ENCODE measurements around the gene USP21.

Gene USP21

GRCh38 chr1:161166669-161167548 is 7.6 kb downstream of the USP21 start:
- no peak for DNase-seq (ENCODE audit: extremely low read depth in 1 of 2, low read depth in 1 of 2)

GRCh38 chr1:161168906-161169305 is 9.6 kb downstream of the USP21 start:
- DNase-seq (ENCODE audit: extremely low read depth in 1 of 2, low read depth in 1 of 2): no peak

GRCh38 chr1:161171191-161171590 is 11.9 kb downstream of the USP21 start:
- DNase-seq (ENCODE audit: extremely low read depth in 1 of 2, low read depth in 1 of 2): no peak

GRCh38 chr1:161171696-161172095 is 12.4 kb downstream of the USP21 start:
- DNase-seq (ENCODE audit: extremely low read depth in 1 of 2, low read depth in 1 of 2): no peak

GRCh38 chr1:161172349-161172748 is 13.0 kb downstream of the USP21 start:
- DNase-seq (ENCODE audit: extremely low read depth in 1 of 2, low read depth in 1 of 2): no peak

- no peak for DNase-seq (ENCODE audit: extremely low read depth in 1 of 2, low read depth in 1 of 2)
These were observed 13.6 kb downstream of the USP21 start for GRCh38 chr1:161172776-161173376.

GRCh38 chr1:161173711-161174110 is 14.4 kb downstream of the USP21 start:
- DNase-seq (ENCODE audit: extremely low read depth in 1 of 2, low read depth in 1 of 2): no peak

GRCh38 chr1:161174911-161175310 is 15.6 kb downstream of the USP21 start:
- no peak for DNase-seq (ENCODE audit: extremely low read depth in 1 of 2, low read depth in 1 of 2)

- no peak for DNase-seq (ENCODE audit: extremely low read depth in 1 of 2, low read depth in 1 of 2)
These were observed 16.6 kb downstream of the USP21 start for GRCh38 chr1:161175771-161176453.

GRCh38 chr1:161176468-161177111 is 17.3 kb downstream of the USP21 start:
- DNase-seq (ENCODE audit: extremely low read depth in 1 of 2, low read depth in 1 of 2): no peak

GRCh38 chr1:161177112-161177935 is 18.0 kb downstream of the USP21 start, which contains the start of gene B4GALT3:
TSS of gene B4GALT3 (minus strand) at chr1:161177507. CDS start at chr1:161176060, 1,447 bp downstream.
- peak; percentile 76 to 95 for DNase-seq (ENCODE audit: extremely low read depth in 1 of 2, low read depth in 1 of 2)

- no peak for DNase-seq (ENCODE audit: extremely low read depth in 1 of 2, low read depth in 1 of 2)
These were observed 18.6 kb downstream of the USP21 start for GRCh38 chr1:161177936-161178244.

- DNase-seq (ENCODE audit: extremely low read depth in 1 of 2, low read depth in 1 of 2): no peak
These were observed 20.4 kb downstream of the USP21 start for GRCh38 chr1:161179698-161180097.

GRCh38 chr1:161180639-161181038 is 21.3 kb downstream of the USP21 start:
- no peak for DNase-seq (ENCODE audit: extremely low read depth in 1 of 2, low read depth in 1 of 2)

- DNase-seq (ENCODE audit: extremely low read depth in 1 of 2, low read depth in 1 of 2): peak in 1 of 2 donors; percentile 30
These were observed 22.9 kb downstream of the USP21 start for GRCh38 chr1:161182214-161182613.

GRCh38 chr1:161185282-161185682 is 26.0 kb downstream of the USP21 start:
- DNase-seq (ENCODE audit: extremely low read depth in 1 of 2, low read depth in 1 of 2): peak; percentile 30 to 52

- no peak for DNase-seq (ENCODE audit: extremely low read depth in 1 of 2, low read depth in 1 of 2)
These were observed 26.5 kb downstream of the USP21 start for GRCh38 chr1:161185732-161186311.

GRCh38 chr1:161187311-161187710 is 28.0 kb downstream of the USP21 start:
- DNase-seq (ENCODE audit: extremely low read depth in 1 of 2, low read depth in 1 of 2): no peak

- no peak for DNase-seq (ENCODE audit: extremely low read depth in 1 of 2, low read depth in 1 of 2)
These were observed 29.1 kb downstream of the USP21 start for GRCh38 chr1:161188381-161188780.

GRCh38 chr1:161189036-161189435 is 29.7 kb downstream of the USP21 start:
- no peak for DNase-seq (ENCODE audit: extremely low read depth in 1 of 2, low read depth in 1 of 2)

Measured in activated CD8-positive, alpha-beta memory T cell treated with anti-CD3 and anti-CD28 coated beads for 1 hour (primary cell).